RWPE1 (cell line): ENCODE measurements around the gene NELFE.

Experiments used
- CTCF ChIA-PET: fragments of 350-600 bp; sonication (Branson Sonifier 250); formaldehyde crosslinking; extraction: SDS; loops from one replicate; lab custom pipeline; 2021; lab: Yijun Ruan, JAX
- POLR2A ChIA-PET: fragments of 400-600 bp; formaldehyde crosslinking; extraction: SDS; loops from one replicate; lab custom pipeline; 2020; ENCODE audit warnings: antibody characterized with exemption; ENCODE audit not compliant: low non-redundant PET; lab: Yijun Ruan, JAX
- DNase-seq: peaks from one replicate; pipeline ENCODE4 v3.0.0; 2012; ENCODE audit warnings: low spot score
- H3K27ac ChIP-seq: fragments of 450-650 bp; 2 replicates; pipeline ENCODE4 v1.5.1; 2017
- TF ChIP-seq, protein P1 (sequence below): fragments of 450-650 bp; conservative IDR thresholded peaks from 2 replicates; pipeline ENCODE4 v1.5.1; 2017; ENCODE audit warnings: low read depth, mild to moderate bottlenecking

The NELFE gene

GRCh38 chr6:31961616-31962015 lies 2.8 kb upstream of the NELFE start:
- TF ChIP-seq, protein P1, sequence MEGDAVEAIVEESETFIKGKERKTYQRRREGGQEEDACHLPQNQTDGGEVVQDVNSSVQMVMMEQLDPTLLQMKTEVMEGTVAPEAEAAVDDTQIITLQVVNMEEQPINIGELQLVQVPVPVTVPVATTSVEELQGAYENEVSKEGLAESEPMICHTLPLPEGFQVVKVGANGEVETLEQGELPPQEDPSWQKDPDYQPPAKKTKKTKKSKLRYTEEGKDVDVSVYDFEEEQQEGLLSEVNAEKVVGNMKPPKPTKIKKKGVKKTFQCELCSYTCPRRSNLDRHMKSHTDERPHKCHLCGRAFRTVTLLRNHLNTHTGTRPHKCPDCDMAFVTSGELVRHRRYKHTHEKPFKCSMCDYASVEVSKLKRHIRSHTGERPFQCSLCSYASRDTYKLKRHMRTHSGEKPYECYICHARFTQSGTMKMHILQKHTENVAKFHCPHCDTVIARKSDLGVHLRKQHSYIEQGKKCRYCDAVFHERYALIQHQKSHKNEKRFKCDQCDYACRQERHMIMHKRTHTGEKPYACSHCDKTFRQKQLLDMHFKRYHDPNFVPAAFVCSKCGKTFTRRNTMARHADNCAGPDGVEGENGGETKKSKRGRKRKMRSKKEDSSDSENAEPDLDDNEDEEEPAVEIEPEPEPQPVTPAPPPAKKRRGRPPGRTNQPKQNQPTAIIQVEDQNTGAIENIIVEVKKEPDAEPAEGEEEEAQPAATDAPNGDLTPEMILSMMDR = no peak
- no peak overlapping the region for H3K27ac ChIP-seq
- ChIA-PET POLR2A (no interaction called here), CTCF (no interaction called here)
- no peak for DNase-seq

DNA sequence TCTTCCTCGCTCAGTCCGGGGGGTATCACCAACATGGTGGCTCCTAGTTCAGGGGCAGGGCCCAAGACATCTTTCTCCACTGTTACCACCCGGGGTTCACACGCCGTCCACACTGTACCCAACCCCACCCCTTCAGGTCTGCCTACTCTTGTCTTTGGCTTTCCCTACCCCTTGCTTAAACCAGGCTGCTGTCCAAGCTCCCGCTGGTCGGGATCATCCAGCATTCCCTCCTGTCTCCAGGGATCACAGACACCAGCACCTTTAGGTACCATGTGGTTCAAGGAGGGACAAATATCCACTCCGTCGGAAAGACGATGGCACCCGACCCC lies 395 bp downstream of the NELFE start:
- DNase-seq = peak; percentile 11
- ChIA-PET POLR2A (interaction anchor here (1.0 kb wide), 1 partner anchor 13 kb away, joined by 6 read pairs; the partner anchor contains the start of gene DXO), CTCF (no interaction called here)
- TF ChIP-seq, protein P1 = no peak
- peak overlapping the region; percentile 72 for H3K27ac ChIP-seq

GRCh38 chr6:31956796-31957195 lies 2.0 kb downstream of the NELFE start:
- ChIA-PET POLR2A (no interaction called here), CTCF (interaction anchor here (1.1 kb wide), 1 partner anchor 12 kb away, joined by 3 read pairs; no protein-coding TSS in a partner anchor)
- TF ChIP-seq, protein P1 = no peak
- DNase-seq = no peak
- no peak overlapping the region for H3K27ac ChIP-seq

GRCh38 chr6:31954511-31954910 lies 4.3 kb downstream of the NELFE start:
- H3K27ac ChIP-seq = 0 out of 2 replicates have a peak overlapping the region, but pooled peaks have one; percentile 17
- no peak for DNase-seq
- POLR2A ChIA-PET = no interaction called here
- TF ChIP-seq, protein P1 = no peak
- CTCF ChIA-PET = no interaction called here

DNA sequence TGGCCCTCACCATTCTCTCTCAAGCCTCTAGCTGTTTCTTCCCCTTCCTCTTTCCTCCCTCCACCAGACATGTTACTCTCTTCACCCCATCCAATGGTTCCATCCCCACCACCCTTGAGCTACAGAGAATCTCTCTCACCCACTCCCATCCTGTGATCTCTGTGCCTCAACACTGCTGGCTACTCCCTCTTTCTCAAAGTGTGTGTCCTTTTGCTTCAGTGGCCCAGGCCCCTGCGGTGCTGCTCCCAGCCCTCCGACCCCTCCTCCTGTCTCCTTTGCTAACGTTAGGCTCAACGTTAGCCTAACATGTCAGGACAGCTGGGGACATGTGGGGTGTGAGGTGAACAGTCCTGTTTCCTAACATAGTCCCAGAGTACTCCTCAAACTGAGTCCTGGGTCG lies 5.9 kb downstream of the NELFE start:
- peak overlapping the region; percentile 50 for H3K27ac ChIP-seq
- CTCF ChIA-PET = interaction anchor here (0.5 to 1.8 kb wide), 7 partner anchors 18 to 861 kb away, joined by 3 to 6 read pairs (median 4); no protein-coding TSS in a partner anchor
- POLR2A ChIA-PET = interaction anchor here (0.6 kb wide), 1 partner anchor 30 kb away, joined by 3 read pairs; no protein-coding TSS in a partner anchor
- TF ChIP-seq, protein P1 = no peak
- DNase-seq = no peak

GRCh38 chr6:31952140-31952805 lies 6.5 kb downstream of the NELFE start:
- TF ChIP-seq, protein P1 = peak; percentile 79
- peak overlapping the region; percentile 34 for H3K27ac ChIP-seq
- peak; percentile 53 for DNase-seq
- ChIA-PET POLR2A (interaction anchor here (0.6 to 0.7 kb wide), 3 partner anchors 29 to 180 kb away, joined by 3 to 9 read pairs (median 3); partner anchors contain the start of gene EHMT2), CTCF (interaction anchor here (0.5 to 1.8 kb wide), 12 partner anchors 18 to 862 kb away, joined by 3 to 6 read pairs (median 3); partner anchors contain the start of gene EHMT2)
